BJ (cell line): ENCODE data around the gene SEZ6L. TPM values are rescaled to one million over a fixed set of nuclear protein-coding genes. Genes with fewer than 3 reads are reported as not detected.

Source experiments
- CTCF ChIA-PET: fragments of 350-600 bp; formaldehyde crosslinking; extraction: SDS; loops from one replicate; lab custom pipeline; 2021; ENCODE audit warnings: antibody characterized with exemption, inconsistent platforms; lab: Yijun Ruan, JAX
- POLR2A ChIA-PET: fragments of 300-600 bp; sonication (Branson Sonifier 250); formaldehyde crosslinking; extraction: SDS; loops from one replicate; lab custom pipeline; 2021; ENCODE audit warnings: antibody characterized with exemption; lab: Charles Lee
- DNase-seq: peaks from one replicate; pipeline ENCODE4 v3.0.0-alpha.2; 2011; ENCODE audit warnings: low read depth
- H3K27me3 ChIP-seq: 2 replicates; pipeline ENCODE4 v1.6.0; 2011; ENCODE audit warnings: low read length; ENCODE audit not compliant: control insufficient read depth, insufficient read depth
- H3K36me3 ChIP-seq: 2 replicates; pipeline ENCODE4 v1.5.1; 2011; ENCODE audit warnings: low read length; ENCODE audit not compliant: control insufficient read depth, insufficient read depth
- H3K4me3 ChIP-seq: 2 replicates; pipeline ENCODE4 v1.5.1; 2011; ENCODE audit warnings: low read depth, mild to moderate bottlenecking, control low read depth, low read length
- CTCF ChIP-seq: IDR thresholded peaks from 2 replicates; pipeline ENCODE4 v1.5.1; 2011; ENCODE audit warnings: low read depth, mild to moderate bottlenecking, control low read depth, inconsistent platforms, low read length, moderate library complexity; ENCODE audit not compliant: insufficient read depth
- polyA plus RNA-seq: library from polyadenylated mRNA; depleted of rRNA; stranded (reverse); fragments of >200 nt; gene quantifications from 2 replicates; pipeline ENCODE4 v1.2.3, GENCODE V29; 2011

SEZ6L gene
- polyA plus RNA-seq, 1 experiment: 0.04 TPM

DNA sequence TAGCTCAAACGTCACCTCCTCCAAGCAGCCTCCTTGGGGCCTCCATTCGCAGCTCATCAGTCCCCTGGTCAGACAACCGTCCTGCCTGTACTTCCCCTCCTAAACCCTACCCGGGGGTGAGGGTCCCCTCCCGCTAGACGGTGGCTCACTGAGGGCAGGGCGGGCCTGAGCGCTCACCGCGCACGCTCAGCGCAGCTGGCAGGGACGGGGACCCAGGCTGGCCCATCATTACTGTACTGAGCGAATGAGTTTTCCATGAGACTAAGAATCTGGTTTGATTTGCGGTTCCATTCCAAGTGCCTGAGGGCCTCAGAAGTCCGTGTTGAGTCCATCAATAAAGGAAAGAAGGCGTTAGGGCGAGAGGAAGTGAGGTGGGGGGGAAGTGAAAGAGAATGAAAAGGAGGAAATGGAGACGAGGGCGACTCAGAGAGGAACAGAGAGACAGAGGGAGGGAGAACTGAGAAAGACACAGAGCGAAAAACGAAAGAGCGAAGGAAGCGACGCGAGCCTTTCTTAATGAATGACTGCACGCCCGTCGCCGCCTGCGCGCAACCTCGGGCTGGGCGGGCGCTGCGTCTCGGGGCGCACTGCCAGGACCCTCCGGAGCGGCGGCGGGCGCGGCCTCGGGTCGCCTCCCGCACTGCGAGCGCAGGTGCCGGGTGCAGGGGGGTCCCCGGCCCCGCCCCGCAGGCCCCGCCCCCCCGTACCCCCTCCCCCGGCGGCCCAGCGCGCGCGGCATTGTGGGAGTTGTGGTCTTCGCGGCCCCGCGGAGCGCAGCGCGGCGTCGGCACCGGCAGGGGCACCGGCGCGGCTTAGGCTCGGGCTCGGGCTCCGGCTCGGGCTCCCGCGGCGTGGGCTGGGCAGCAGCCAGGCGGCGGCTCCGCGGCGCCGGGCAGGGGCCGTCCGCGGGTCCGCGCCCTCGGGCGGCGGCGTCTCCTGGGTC lies 259.5 kb downstream of the SEZ6L start, which contains the start of gene ASPHD2:
Gene ASPHD2, plus strand, starts transcription at position 746 of the 943 bp plus-strand sequence. CDS start 4,356 bp downstream, outside the sequence.
- Histone ChIP-seq H3K4me3 (peak within 1 kb of the TSS; percentile 44), H3K27me3 (peaks cover 3% of the 10 kb centered on the region; the same call in 1 of the 2 replicates), H3K36me3 (no peaks in the 10 kb centered on the region)
- no peak for TF ChIP-seq CTCF
- ChIA-PET POLR2A (no interaction called here), CTCF (interaction anchor here (3.7 kb wide), 1 partner anchor 32 kb away, joined by 23 read pairs; no protein-coding TSS in a partner anchor)
- DNase-seq: no peak

DNA sequence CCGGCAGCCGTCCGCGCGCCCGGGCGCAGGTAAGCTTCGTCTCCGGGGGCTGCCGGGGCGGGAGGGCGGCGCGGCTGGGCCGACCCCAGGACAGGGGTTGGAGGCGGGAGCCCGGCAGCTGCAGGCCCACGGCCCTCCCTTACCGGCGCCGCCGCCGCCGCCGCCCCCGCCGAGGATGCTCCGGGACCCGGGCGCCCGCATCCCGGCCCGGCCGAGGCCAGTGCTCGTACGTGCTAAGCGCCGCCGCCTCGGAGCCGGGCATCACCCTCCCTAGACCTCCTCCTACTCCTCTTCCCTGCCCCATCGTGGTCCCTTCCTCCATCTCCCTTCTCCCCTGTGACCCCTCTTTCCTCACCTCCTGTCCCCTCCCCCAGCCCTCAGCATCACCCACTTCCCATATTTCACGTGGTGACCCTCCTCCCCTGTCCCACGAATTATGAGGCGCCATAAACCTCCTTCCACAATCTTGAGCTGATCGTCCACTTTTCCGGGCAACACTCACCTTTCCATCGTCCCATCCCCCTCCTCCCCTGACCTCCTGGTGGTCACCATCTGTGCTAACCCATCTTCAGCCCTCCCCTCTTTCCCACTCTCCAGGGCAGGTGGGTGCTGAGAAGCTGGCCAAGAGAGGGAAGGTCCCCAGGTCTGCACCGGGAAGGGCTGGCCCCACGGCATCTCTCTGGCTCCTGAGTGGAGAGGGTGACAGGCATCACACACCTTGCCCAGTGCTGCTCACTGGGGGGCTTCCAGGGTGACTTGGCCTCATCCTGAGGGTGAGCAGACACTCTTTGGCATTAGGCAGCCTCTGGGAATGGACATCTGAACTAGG lies 260.4 kb downstream of the SEZ6L start:
- CTCF ChIA-PET: interaction anchor here (0.7 to 3.7 kb wide), 5 partner anchors 11 to 1227 kb away, joined by 3 to 23 read pairs (median 4); no protein-coding TSS in a partner anchor

GRCh38 chr22:26430600-26430999 lies 261.3 kb downstream of the SEZ6L start:
- Histone ChIP-seq H3K36me3 (no peaks in the 10 kb centered on the region), H3K4me3 (no peak overlapping the region), H3K27me3 (peaks cover 3% of the 10 kb centered on the region; the same call in 1 of the 2 replicates)
- ChIA-PET POLR2A (interaction anchor here (0.9 kb wide), 1 partner anchor 9 kb away, joined by 3 read pairs; no protein-coding TSS in a partner anchor), CTCF (interaction anchor here (0.7 to 3.7 kb wide), 6 partner anchors 10 to 1228 kb away, joined by 3 to 23 read pairs (median 4); no protein-coding TSS in a partner anchor)
- DNase-seq: no peak
- no peak for TF ChIP-seq CTCF

More for the DNA sequence above, 260.4 kb downstream of the SEZ6L start:
- no peaks in the 10 kb centered on the region for H3K36me3 ChIP-seq
- POLR2A ChIA-PET: interaction anchor here (0.5 kb wide), 1 partner anchor 218 kb away, joined by 3 read pairs; no protein-coding TSS in a partner anchor
- peak overlapping the region; percentile 44 for H3K4me3 ChIP-seq
- no peak for TF ChIP-seq CTCF
- peaks cover 3% of the 10 kb centered on the region; the same call in 1 of the 2 replicates for H3K27me3 ChIP-seq
- DNase-seq: no peak

DNA sequence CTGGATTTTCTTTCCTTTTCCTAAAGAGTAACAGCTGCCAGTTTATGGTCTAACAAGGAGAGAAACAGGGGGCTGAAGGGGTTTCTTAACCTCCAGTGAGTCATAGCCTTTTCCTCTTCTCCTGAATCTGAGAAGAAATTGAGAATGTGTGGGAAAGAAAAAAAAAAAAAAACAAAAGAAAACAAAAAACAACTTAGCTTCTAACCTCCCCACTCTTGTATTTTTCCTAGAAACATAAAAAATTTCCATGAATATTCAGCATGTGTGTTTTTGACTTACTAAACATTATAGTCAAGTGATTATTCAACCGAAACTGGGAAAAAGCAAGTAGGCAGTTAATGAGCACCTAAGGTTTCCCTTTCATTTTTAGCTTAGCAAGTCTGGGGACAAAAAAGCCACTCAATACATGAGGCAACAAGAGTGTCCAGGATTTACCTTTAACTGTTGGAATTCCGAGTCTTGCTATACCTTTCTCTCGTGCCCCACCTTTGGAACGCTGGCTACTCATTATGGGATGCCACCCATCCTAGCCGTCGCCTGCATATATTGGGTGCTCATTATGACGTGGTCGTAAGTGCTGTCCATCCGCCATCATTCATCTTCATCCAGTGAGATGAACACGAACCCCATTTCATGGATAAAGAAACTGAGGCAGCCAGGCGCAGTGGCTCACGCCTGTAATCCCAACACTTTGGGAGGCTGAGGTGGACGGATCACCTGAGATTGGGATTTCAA lies 262.2 kb downstream of the SEZ6L start:
- Histone ChIP-seq H3K4me3 (no peak overlapping the region), H3K36me3 (no peaks in the 10 kb centered on the region), H3K27me3 (no peaks in the 10 kb centered on the region)
- CTCF ChIA-PET: interaction anchor here (1.0 to 3.7 kb wide), 4 partner anchors 11 to 30 kb away, joined by 3 to 23 read pairs (median 4); no protein-coding TSS in a partner anchor
- no peak for TF ChIP-seq CTCF
- POLR2A ChIA-PET: interaction anchor here (0.6 to 0.9 kb wide), 2 partner anchors 8 to 17 kb away, joined by 3 read pairs; no protein-coding TSS in a partner anchor
- DNase-seq: no peak
